HG03460 (cell line): Measurements from ENCODE around the gene MORF4L2.
A peak's percentile ranks its signal among the peaks of the same experiment; 100 is the strongest.

ENCODE experiments used
- ATAC-seq: cut with Tn5 transposase; IDR thresholded peaks from one replicate; pipeline ENCODE4 v1.9.1; 2021; ENCODE audit not compliant: unreplicated experiment

MORF4L2 gene

DNA sequence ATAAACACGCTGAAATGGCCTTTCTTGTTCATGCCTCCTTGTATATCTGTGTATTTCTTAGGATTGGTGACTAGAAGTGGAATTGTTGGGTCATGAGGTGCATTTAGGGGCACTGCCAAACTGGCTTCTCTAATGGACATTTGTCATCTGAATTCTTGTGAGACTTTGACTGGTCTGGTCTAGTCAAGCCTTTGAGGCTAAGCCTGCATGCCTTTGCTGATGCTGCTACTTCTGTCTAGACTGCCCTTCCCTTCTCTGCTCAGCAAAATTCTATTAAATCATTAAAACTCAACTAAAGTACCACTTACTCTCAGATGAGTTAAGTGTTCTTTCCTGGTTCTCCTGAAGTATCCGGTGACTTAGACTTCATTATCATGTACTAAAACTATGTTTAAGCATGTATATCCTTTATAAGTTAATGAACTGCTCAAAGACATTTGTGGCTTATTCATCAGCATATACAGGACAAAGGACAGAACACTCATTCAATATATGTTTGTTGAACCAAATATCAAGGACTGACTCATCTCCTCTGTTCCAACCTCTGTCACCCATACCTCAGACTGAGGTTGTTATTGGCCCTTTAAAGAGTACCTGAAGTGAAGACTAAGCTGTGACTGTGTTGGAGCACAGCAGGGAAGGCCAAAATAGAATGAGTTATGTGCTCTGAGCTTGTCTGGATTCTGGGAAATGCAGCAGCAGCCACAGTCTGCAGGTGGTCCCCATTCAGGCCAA lies 48.7 kb downstream of the MORF4L2 start:
- no peak for ATAC-seq

DNA sequence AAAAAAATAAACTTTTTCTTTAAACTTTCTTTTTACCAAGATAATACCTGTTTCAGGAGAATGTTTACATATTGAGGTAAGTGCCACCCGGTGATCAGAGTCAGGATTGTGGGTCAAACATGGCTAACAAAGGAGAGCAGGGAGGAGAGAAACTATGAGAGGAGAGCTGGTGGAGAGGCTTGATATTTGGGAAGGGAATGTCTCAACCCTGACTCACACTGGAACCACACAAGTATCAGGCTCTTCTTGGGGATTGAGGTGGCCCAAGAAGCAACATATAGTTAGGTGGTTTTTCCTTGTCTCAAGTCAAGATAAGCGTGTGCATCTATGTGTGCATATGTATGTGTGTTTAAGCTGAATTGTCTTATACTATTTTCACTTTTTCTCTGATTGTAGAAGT lies 51.1 kb downstream of the MORF4L2 start:
- no peak for ATAC-seq

DNA sequence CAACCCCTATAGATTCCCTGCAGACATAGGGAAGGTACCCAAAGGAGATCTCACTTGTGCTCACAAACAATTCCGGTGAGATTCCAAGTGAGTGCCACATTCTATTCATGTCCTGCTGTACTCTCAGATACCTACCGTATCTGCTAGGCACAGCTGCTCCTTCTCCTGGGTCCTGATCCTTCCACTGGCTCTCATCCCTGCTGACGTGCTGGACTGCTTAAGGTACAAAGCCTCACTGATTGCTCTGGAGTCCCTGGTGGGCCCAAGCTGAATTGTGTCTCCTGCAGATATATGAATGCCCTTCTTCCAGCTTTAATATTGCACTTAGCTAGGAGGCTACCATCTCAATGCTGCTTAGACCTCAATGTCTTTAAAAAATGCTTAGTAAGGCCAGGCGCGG lies 55.4 kb downstream of the MORF4L2 start:
- no peak for ATAC-seq

DNA sequence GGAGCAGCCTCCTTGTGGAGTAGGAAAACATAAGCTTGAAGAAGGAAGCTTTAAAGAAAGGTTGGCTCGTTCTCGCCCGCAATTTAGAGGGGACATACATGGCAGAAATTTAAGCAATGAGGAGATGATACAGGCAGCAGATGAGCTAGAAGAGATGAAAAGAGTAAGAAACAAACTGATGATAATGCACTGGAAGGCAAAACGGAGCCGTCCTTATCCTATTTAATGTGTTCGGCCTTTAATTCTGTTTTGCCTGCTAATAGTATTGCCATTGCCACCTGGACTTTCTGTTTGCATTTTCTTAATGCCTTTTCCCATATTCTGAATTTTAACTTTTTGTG lies 56.4 kb downstream of the MORF4L2 start:
- ATAC-seq, result no peak

DNA sequence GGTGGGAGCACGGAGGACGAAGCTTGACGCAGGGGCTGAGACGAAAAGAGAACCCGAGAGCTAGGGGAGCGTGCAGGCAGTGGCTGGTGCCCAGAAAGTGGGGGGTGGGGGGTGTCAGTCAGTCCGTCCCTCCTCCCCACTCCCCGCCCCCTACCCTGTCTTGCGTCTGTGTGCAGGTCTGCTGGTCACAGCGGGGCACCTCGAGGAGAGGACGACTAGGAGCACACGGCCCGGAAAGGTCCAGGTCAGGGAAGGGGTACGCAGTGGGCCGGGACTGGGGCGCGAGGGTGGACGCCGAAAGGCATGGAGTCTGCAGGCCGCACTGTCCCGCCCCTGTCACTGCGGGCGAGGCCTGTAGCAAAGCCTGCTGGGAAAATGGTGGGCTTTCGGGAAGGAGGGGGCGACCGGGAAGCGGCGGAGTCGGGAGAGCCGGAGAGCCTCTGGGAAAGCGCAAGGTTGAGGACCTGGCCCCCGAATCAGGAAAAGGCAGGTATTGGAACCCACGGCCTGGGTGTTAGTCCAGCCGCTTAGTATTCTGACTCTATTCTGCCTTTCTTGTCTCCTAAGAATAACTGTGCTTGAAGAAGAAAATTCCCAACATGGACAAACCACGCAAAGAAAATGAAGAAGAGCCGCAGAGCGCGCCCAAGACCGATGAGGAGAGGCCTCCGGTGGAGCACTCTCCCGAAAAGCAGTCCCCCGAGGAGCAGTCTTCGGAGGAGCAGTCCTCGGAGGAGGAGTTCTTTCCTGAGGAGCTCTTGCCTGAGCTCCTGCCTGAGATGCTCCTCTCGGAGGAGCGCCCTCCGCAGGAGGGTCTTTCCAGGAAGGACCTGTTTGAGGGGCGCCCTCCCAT lies 57.0 kb downstream of the MORF4L2 start:
- ATAC-seq, result peak; percentile 43

DNA sequence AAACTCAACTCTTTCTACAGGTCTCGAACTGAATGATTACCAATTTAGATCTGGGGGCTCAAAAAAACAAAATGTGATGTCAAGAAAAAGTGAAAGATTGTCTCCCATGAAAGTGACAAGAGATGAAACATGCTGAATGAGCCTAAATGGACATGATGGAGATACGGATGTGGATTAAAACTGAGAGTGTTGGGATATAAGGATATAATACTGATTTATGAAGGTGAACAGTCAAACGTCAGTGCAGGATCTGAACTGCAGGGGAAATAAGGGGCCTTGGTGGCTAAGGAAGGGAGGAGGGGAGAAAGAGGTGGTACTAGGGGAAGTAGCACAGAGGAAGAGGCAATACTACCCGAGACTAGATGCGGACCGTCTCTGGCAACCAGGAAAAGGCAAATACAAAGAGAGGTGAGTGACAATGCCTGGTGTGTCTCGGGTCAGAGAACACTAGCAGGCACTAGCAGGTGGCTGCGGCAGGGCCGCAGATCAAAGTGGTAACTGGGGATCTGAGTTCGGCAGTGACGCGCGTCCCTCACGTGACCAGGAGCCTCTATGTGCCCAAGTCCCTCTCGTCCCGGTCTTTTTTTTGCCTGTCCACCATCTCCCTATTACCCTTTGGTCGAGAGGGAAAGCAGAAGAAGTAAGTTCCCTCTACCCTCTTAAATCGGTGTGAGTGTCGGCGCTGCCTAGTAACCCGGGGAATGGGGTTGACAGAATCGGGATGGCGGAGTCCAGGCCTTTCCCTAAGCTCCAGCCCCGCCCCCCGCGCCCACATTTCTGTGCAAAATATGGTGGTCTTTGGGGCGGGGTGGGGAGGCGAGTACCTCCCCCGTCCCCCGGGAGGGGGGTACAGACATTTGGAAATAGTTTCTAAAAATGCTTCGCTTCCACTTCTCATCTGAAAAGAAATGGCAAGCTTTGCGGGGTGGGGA lies 57.8 kb downstream of the MORF4L2 start, which contains the start of gene TCEAL1:
Gene TCEAL1, plus strand, starts transcription at position 590 of the 932 bp plus-strand sequence. CDS start 942 bp downstream, outside the sequence.
- ATAC-seq, result peak; percentile 65

DNA sequence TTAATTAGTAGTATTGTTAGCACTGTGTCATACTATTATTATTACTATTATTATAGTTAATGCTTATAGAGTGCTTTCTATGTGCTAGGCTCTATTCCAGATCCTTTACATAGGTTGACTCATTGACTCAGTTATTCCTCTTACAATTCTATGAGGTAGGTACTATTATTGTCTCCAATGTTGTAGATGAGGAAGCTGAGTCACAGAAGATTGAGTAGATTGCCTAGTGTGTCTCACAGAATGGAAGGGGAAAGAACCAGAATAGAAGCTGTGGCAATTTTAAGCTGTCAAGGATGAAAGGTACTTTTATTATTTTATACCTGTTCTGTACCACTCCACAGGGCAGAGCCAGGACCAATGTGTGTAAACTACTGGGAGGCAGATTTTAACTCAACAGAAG lies 59.6 kb downstream of the MORF4L2 start:
- ATAC-seq, result no peak
